Pancreas (tissue), 10 donors: Measurements from ENCODE around the gene FOXJ1. TPM values are rescaled to one million over a fixed set of nuclear protein-coding genes. Genes with fewer than 3 reads are reported as not detected.

Source experiments
- ATAC-seq, 4 donors: fragments of 200-7000 bp; cut with Tn5 transposase; one replicate each; pipeline versions ENCODE4 v1.8.0 to v1.9.1; 2020; ENCODE audit warnings: mild to moderate bottlenecking in 4 of 4, moderate library complexity in 4 of 4
- DNase-seq, 6 donors: peaks; one replicate each; pipeline ENCODE4 v3.0.0-alpha.2; 2020
- FAIRE-seq: peaks from 2 replicates; lab custom pipeline; 2012; peaks lifted over from hg19 to GRCh38; lab: Jason Lieb, UNC
- H3K27ac ChIP-seq, 4 donors: fragments of 200-600 bp; sonication (generic); 1 replicate in 3 of 4; 2 replicates in 1 of 4; pipeline versions ENCODE4 v1.5.0 to v1.8.0; 2020
- H3K27me3 ChIP-seq, 4 donors: fragments of 200-600 bp; one replicate each; pipeline ENCODE4 v1.8.0; 2021
- H3K36me3 ChIP-seq, 3 donors: fragments of 200-600 bp; sonication (generic) in 1 of 3; one replicate each; pipeline versions ENCODE4 v1.5.0 to v1.8.0; 2020 to 2021
- H3K4me1 ChIP-seq, 3 donors: fragments of 200-600 bp; one replicate each; pipeline ENCODE4 v1.8.0; 2021
- H3K4me3 ChIP-seq, 4 donors: fragments of 200-600 bp; sonication (generic) in 2 of 4; one replicate each; pipeline versions ENCODE4 v1.5.0 to v1.8.0; 2020 to 2021
- H3K9me3 ChIP-seq, 4 donors: fragments of 200-600 bp; one replicate each; pipeline ENCODE4 v1.8.0; 2021
- CTCF ChIP-seq, 4 donors: fragments of 200-600 bp; sonication (generic) in 3 of 4; IDR thresholded peaks; one replicate each; pipeline versions ENCODE4 v1.5.0 to v1.8.0; 2021; ENCODE audit warnings: antibody characterized with exemption in 4 of 4
- WGBS, 2 donors: extraction: QIAGEN DNeasy Blood & Tissue Kit; methylation state at CpG; one replicate each; pipeline ENCODE4 v1.1.7; 2013; 5-methylcytosine and 5-hydroxymethylcytosine counted together
- intact Hi-C, 3 donors: fragments of 100-400 bp; cut with DNase I; formaldehyde crosslinking; loops; one replicate each; pipeline versions ENCODE4 v1.11.1 to v1.14.2; 2022
- polyA plus RNA-seq, 2 donors: library from polyadenylated mRNA; stranded (reverse); fragments of 200-250 nt; gene quantifications; one replicate each; pipeline ENCODE4 v1.2.3, GENCODE V29; 2013
- total RNA-seq, 6 donors: library from RNA; stranded (reverse); fragmentation: NEBNext Ultra II Directional in 4 of 6; extraction: Animal tissue kit (Norgen Biotek cat#: 25700) in 4 of 6; gene quantifications; one replicate each; pipeline versions ENCODE4 v1.2.1 to v1.2.4, GENCODE V29; 2021 to 2023
- donor health status: healthy with polysubstance abuse.
- donor health status: DM: no; HTN: no; CAD: no; lungs with moderate emphysema.
- donor health status: DM: no; HTN: no; CAD: no.
- donor health status: control.
- donor health status: control.
- donor health status: Bipolar disorder and iron deficiency.
- donor health status: DM: yes; HTN: yes; CAD: no.
- donor health status: DM: no; HTN: no; CAD: no.
- donor health status: DM: no; HTN: no; CAD: no.
- donor health status: DM: yes; HTN: yes; CAD: no.

FOXJ1 gene
- total and polyA plus RNA-seq, 8 donors, result 0.14 to 5.7 (median 0.64) TPM

DNA sequence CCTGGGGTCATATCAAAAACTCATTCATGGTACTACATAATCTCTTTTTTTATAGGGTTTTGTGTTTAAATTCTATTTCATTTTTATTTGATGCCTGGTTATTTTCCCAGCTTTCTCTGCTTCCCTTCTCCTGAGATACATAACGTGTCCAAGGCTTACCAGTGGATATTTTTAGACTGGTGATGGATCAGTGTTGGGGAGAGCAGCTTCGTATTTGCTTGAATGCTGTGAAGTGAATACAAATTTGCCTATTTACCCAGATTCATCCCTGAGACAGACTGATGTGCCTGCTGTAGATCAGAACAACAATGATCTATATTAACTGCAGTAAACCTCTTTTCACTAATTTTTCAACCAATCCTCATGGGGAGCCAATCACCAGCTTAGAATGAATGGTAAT is 43.2 kb upstream of the FOXJ1 start:
- no peaks in the 10 kb centered on the region for H3K9me3 ChIP-seq
- TF ChIP-seq CTCF (IDR thresholded peaks at IDR 0.05), result no peak
- FAIRE-seq, result no peak
- H3K4me1 ChIP-seq, result no peaks in the 10 kb centered on the region
- H3K4me3 ChIP-seq, result no peak overlapping the region
- no peak for DNase-seq
- H3K36me3 ChIP-seq, result no peaks in the 10 kb centered on the region
- peak in 1 of 4 donors; percentile 47 for ATAC-seq
- H3K27ac ChIP-seq, result no peak overlapping the region
- intact Hi-C loops, result no loop called here
- H3K27me3 ChIP-seq, result no peaks in the 10 kb centered on the region
- WGBS, 2 donors, result 63 to 76% methylated on average over 2 of the region's 2 CpGs

DNA sequence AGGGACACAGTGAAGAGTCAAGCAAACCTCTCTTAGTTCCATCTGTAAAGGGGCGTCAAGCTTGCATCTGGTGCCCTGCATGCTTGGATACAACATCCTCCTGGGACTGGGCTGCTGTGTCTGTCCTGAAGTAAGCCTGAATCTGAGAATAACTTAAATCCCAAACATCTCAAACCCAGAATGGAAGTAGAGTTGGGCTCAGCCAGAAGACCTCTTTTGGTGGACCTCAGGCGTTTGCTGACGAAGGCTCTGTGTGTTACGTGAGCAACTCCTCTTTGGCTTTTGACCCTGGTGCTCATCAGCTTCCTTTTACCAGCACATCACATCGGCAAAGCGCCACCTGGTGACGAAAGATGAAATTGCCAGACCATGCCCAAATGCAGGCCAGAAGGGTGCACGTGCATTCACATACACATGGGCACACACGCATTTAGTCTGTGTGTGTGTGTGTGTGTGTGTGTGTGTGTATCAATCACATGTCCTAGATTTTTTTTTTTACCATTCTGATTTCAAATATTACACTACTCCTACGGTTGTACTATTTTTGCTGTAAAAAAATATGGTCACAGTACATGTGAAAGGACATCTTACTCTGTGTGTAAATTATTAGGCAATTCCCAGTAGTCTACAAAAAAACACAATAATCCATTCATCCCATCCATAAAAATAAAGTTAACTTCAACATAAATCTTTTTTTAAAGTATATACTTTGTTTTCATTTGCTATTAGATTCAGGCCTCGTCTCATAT is 41.1 kb upstream of the FOXJ1 start:
- Histone ChIP-seq H3K27me3 (no peaks in the 10 kb centered on the region), H3K36me3 (no peaks in the 10 kb centered on the region), H3K4me3 (no peak overlapping the region), H3K27ac (no peak overlapping the region), H3K9me3 (no peaks in the 10 kb centered on the region), H3K4me1 (no peaks in the 10 kb centered on the region)
- peak; percentile 57 to 80 (median 60) for TF ChIP-seq CTCF (IDR thresholded peaks at IDR 0.05)
- FAIRE-seq (peak; percentile 60), DNase-seq (peak; percentile 75 to 95 (median 90)), ATAC-seq (peak; percentile 89 to 98 (median 95))
- WGBS, 2 donors, result 10% methylated on average over 11 of the region's 11 CpGs
- intact Hi-C loops, result no loop called here

DNA sequence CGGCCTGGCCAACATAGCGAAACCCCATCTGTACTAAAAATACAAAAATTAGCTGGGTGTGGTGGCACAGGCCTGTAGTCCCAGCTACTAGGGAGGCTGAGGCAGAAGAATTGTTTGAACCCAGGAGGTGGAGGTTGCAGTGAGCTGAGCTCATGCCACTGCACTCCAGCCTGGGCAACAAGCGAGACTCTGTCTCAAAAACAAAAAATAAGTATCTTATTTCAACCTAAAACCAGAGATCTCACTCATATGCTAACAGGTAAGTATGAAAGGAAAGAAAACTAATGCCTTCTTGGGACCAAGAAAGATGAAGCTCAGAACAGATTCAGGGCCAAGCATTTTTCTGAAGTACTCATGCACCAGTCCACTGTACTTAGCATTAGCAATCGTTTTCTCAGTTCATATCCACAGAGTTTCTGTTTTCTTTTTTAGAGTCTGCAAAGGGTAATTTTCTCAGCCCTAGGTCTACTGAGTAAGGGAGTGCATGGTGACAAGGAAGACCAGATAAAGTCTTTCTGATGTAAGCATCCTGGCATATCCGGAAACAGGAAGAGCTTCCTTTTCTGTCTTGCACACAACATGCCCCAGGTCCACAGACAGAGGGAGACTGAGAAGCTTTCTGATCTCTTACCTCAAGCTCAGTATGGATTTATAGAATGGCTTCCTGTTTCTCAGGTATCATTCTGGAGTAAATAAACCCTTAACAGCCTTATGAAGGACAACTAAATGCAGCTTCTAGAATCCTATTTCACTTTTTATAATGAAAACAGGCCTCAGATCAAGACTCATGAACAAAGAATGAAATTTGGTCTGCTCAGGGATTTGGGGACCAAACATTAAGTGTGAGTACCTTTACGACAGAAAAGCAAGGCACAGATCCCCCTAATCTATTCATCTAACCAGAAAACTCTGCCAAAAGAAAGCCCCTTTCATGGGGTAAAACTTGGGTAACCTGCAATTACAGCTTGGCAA is 38.7 kb upstream of the FOXJ1 start:
- Histone ChIP-seq H3K9me3 (no peaks in the 10 kb centered on the region), H3K36me3 (no peaks in the 10 kb centered on the region), H3K4me1 (no peaks in the 10 kb centered on the region), H3K27me3 (no peaks in the 10 kb centered on the region), H3K27ac (no peak overlapping the region), H3K4me3 (no peak overlapping the region)
- intact Hi-C loops, result no loop called here
- ATAC-seq, result no peak
- no peak for FAIRE-seq
- no peak for TF ChIP-seq CTCF (IDR thresholded peaks at IDR 0.05)
- DNase-seq, result no peak
- WGBS, 2 donors, result 81 to 82% methylated on average over 6 of the region's 6 CpGs

DNA sequence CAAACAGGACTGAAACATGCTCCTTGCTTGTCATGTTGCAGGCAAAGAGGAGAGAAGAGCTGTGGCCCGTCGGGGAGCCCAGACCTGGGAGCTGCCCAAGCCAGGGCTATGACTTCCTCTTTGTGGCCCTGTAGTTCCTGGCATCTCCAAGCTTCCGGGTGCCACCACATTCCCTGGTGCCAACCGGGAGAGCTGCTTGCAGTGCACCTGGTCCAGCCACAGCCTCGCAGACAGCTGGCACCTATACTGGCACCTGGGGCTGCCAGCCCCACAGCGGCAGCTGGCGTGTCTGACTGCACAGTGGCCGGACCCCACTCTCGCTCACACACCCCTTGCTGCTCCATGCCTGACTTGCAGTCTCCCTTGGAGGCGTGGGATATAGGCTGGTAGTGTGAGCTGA is 37.1 kb upstream of the FOXJ1 start:
- no peak for FAIRE-seq
- WGBS, 2 donors, result 77 to 84% methylated on average over 10 of the region's 10 CpGs

More for the DNA sequence above, 37.1 kb upstream of the FOXJ1 start:
- H3K27me3 ChIP-seq, result no peaks in the 10 kb centered on the region
- H3K4me3 ChIP-seq, result no peak overlapping the region
- intact Hi-C loops, result no loop called here
- no peaks in the 10 kb centered on the region for H3K4me1 ChIP-seq
- no peak for DNase-seq
- no peaks in the 10 kb centered on the region for H3K9me3 ChIP-seq
- H3K27ac ChIP-seq, result no peak overlapping the region
- TF ChIP-seq CTCF (IDR thresholded peaks at IDR 0.05), result no peak
- no peak for ATAC-seq
- no peaks in the 10 kb centered on the region for H3K36me3 ChIP-seq
